Daoy (cell line): Measurements from ENCODE around the gene ZNF684. TPM values are rescaled to one million over a fixed set of nuclear protein-coding genes. Genes with fewer than 3 reads are reported as not detected.
"Not testable (repeated sequence)": the region's sequence is repeated elsewhere in the genome, so short reads cannot be mapped to it uniquely, and the experiment has no call there.

Experiments used
- DNase-seq: peaks from one replicate; pipeline ENCODE4 v3.0.0-alpha.2; 2015; ENCODE audit warnings: low read depth
- total RNA-seq: library from RNA; depleted of rRNA; stranded (reverse); fragments of >200 nt; shearing (Covaris generic); gene quantifications from 2 replicates; pipeline ENCODE4 v1.2.3, GENCODE V29; 2014; rRNA removed

The ZNF684 gene
- 8.6 and 8.7 TPM in 2 replicates for total RNA-seq

DNA sequence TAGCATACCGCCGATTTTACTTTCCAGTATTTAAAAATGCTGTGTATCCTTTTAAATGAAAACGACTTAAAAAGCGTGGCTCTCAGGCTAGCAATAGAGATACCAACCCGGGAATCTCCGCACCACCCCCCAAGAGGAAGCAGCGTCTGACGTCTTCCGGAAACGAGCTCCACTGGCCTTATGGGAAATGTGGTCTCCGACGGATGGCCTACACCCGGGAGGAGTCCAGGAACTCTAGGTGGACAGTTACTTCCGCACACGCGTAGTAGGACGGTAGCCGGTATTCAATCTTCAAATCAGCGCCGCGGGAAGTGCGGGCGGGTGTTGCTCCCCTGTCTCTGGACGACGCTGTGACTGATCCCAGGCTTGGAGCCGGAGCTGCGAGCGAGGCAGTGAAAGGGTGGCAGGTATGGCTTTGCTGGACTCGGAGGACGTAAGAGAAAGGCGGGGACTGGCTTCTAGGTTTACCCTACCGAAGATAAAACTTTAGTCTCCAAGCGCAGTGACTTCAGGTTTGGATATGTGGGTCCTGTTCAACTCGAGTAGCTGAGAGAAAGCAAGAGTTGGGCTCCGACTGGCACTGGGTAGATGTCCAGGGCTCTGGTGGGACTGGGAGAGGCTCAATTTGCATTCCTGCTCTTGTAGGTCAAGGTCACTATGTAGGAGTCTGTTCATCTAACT, at the start of gene ZNF684:
Gene ZNF684, plus strand, starts transcription at position 257 of the 681 bp plus-strand sequence. CDS start 1,530 bp downstream, outside the sequence.
- DNase-seq = peak; percentile 97

DNA sequence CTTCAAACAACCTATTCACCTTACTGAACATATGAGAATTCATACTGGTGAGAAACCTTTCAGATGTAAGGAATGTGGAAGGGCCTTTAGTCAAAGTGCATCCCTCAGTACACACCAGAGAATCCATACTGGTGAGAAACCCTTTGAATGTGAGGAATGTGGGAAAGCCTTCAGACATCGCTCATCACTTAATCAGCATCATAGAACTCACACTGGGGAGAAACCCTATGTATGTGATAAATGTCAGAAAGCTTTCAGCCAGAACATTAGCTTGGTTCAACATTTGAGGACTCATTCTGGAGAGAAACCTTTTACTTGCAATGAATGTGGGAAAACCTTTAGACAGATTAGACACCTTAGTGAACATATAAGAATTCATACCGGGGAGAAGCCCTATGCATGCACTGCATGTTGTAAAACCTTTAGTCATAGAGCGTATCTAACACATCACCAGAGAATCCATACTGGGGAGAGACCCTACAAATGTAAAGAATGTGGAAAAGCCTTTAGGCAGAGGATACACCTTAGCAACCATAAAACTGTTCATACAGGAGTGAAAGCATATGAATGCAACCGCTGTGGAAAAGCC, 36.0 kb upstream of the ZNF684 start:
- no peak for DNase-seq

- not testable (repeated sequence) for DNase-seq
These were observed 28.8 kb upstream of the ZNF684 start for GRCh38 chr1:40502651-40503050.

DNA sequence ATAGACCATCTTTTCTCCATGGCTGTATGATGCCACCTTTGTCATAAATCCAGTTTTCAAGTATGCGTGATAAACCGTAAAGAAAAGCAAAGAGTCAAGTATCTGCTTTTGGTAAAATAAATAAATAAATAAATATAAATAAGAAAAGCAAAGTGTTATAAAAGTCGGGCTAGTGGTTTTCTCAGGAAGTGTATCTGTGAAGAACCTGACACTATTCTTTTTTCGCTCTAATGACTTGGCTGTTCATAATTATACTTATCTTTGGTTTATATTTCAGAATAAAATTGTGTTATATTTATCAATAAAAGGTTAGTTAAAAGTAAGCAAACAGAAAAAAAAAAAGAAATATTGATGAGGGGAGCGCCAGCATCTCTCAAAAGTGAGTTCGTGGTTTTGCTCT, 23.5 kb upstream of the ZNF684 start:
- no peak for DNase-seq

- DNase-seq = peak; percentile 62
These were observed 22.8 kb upstream of the ZNF684 start, which contains the start of gene EXO5 for GRCh38 chr1:40508375-40509341. Gene EXO5 (plus strand): TSS chr1:40508767. CDS start chr1:40514545, 5,778 bp downstream.

GRCh38 chr1:40519517-40519916, 11.9 kb upstream of the ZNF684 start:
- DNase-seq = no peak

GRCh38 chr1:40530735-40531380, 579 bp upstream of the ZNF684 start:
- peak; percentile 9 for DNase-seq

- no peak for DNase-seq
These were observed 589 bp downstream of the ZNF684 start for GRCh38 chr1:40532062-40532389.

GRCh38 chr1:40532844-40533424, 1.5 kb downstream of the ZNF684 start:
- peak; percentile 47 for DNase-seq

GRCh38 chr1:40534589-40534988, 3.2 kb downstream of the ZNF684 start:
- no peak for DNase-seq

DNA sequence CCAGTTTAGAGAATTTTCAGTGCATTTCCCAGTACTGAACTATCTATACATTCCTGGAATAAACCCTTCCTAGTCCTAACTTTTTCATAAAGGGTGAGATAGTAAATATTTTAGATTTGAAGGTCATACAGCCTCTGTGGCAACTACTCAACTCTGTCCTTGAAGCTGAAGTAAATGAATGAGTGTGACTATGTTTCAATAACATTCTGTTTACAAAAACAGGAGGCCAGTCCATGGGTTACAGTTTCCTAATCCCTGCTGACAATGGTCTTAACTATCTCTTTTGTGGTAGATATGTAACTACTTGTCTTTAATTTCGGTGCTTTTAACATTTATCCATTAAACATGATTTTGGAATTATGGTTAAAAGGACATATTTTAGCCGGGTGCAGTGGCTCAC, 4.3 kb downstream of the ZNF684 start:
- DNase-seq = no peak

- no peak for DNase-seq
These were observed 7.9 kb downstream of the ZNF684 start for GRCh38 chr1:40539338-40539737.

GRCh38 chr1:40546957-40547356, 15.5 kb downstream of the ZNF684 start:
- no peak for DNase-seq

DNA sequence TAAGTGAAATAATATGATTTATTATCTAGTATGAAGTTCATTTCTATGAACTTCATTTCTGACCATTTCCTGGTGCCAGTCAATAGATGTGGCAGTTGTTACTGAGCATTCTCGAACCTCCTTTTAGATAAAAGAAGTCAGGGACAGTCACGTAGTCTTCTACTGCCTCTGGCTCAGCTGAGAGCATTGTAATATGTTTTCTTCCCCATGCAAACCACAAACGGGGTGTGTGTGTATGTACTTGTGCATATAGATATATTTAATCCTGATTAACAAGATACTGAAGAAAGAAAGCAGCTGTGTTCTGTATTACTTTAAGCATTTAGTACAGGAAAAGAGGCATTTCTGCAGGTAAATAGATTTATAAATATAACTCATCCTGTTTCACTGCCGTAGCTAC, 21.6 kb downstream of the ZNF684 start:
- no peak for DNase-seq

DNA sequence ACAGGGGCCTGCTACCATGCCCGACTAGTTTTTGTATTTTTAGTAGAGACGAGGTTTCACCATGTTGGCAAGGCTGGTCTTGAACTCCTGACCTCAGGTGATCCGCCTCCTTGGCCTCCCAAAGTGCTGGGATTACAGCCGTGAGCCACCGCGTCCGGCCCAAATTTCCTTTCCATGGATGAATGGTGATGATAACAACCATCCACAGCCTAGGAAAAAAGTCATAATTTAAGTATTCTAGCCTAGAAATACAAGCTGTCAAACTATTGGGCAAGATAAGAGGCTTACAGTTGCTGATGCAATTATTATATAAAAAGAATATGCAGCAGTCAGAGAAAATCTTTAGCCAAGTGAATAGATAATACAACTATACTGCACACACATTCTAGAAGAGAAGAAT, 23.4 kb downstream of the ZNF684 start:
- not testable (repeated sequence) for DNase-seq

- no peak for DNase-seq
These were observed 24.7 kb downstream of the ZNF684 start for GRCh38 chr1:40556121-40556520.

GRCh38 chr1:40558241-40558640, 26.8 kb downstream of the ZNF684 start:
- DNase-seq = not testable (repeated sequence)

GRCh38 chr1:40562185-40562584, 30.7 kb downstream of the ZNF684 start:
- DNase-seq = no peak

- no peak for DNase-seq
These were observed 31.8 kb downstream of the ZNF684 start for GRCh38 chr1:40563266-40563665.

GRCh38 chr1:40564506-40564905, 33.1 kb downstream of the ZNF684 start:
- no peak for DNase-seq

- no peak for DNase-seq
These were observed 33.5 kb downstream of the ZNF684 start for GRCh38 chr1:40564913-40565312.

GRCh38 chr1:40567825-40568224, 36.4 kb downstream of the ZNF684 start:
- DNase-seq = no peak
